ENCODE measurements around the gene WDR18.

- TF ChIP-seq CTCF (IDR thresholded peaks at IDR 0.05) = no peak
- TF ChIP-seq POLR2A (IDR thresholded peaks at IDR 0.05) = no peak
Measured at GRCh38 chr19:1004204-1004802, 20.2 kb downstream of the WDR18 start.

All from uterus (tissue), 2 donors.